K562 (cell line): ENCODE measurements around the gene SCART1. TPM values are rescaled to one million over a fixed set of nuclear protein-coding genes. Genes with fewer than 3 reads are reported as not detected.

Source experiments
- ATAC-seq: fragments of 200-7000 bp; cut with Tn5 transposase; 3 replicates; pipeline ENCODE4 v1.9.1; 2020; ENCODE audit warnings: moderate library complexity
- BruUV-seq: library from RNA; stranded (reverse); fragments of 400-500 nt; replicated peaks from 2 replicates; lab custom pipeline; 2021; lab: Mats Ljungman, UMichigan
- CTCF ChIA-PET: fragments of 300-600 bp; formaldehyde crosslinking; extraction: SDS; loops from one replicate; lab custom pipeline; 2021; ENCODE audit warnings: low intra/inter-chr PET ratio; lab: Yijun Ruan, JAX
- POLR2A ChIA-PET: fragments of 300-600, 350-650 bp; sonication (Branson Sonifier 250); formaldehyde crosslinking; extraction: SDS; loops from one replicate; lab custom pipeline; 2021; ENCODE audit warnings: antibody characterized with exemption, inconsistent platforms; lab: Yijun Ruan, JAX
- DNase-seq, 4 experiments: peaks; one replicate each; pipeline versions ENCODE4 v3.0.0 to v3.0.0-alpha.2; 2011 to 2018; ENCODE audit warnings: low spot score in 3 of 4, mixed read lengths in 3 of 4; ENCODE audit errors: extremely low read depth in 1 of 4
- FAIRE-seq: peaks from 2 replicates; lab custom pipeline; 2011; peaks lifted over from hg19 to GRCh38; lab: Jason Lieb, UNC
- H2AFZ ChIP-seq: 2 replicates; pipeline ENCODE4 v1.6.0; 2011; ENCODE audit warnings: low read depth, low read length, control low read depth, inconsistent platforms
- H3K27ac ChIP-seq: fragments of 200-600 bp; 3 replicates; pipeline ENCODE4 v1.8.0; 2011; ENCODE audit warnings: low read depth, mild to moderate bottlenecking, control low read depth, inconsistent platforms, low read length, moderate library complexity, mixed read lengths; ENCODE audit errors: extremely low read depth
- H3K27me3 ChIP-seq, 2 experiments: fragments of 300-600 bp in 1 of 2; 2 replicates in 1 of 2; 3 replicates in 1 of 2; pipeline versions ENCODE4 v1.6.0 to v1.8.0; 2011; ENCODE audit warnings: inconsistent platforms in 2 of 2, low read length in 2 of 2, mild to moderate bottlenecking in 1 of 2, mixed read lengths in 1 of 2, moderate library complexity in 1 of 2; ENCODE audit not compliant: control insufficient read depth in 2 of 2, insufficient read depth in 2 of 2
- H3K36me3 ChIP-seq: fragments of 300-600 bp; 3 replicates; pipeline ENCODE4 v1.8.0; 2011; ENCODE audit warnings: mild to moderate bottlenecking, low read length, inconsistent platforms; ENCODE audit not compliant: control insufficient read depth, insufficient read depth
- H3K4me1 ChIP-seq, 2 experiments: fragments of 200-600 bp in 1 of 2; replicated peaks in 1 of 2; 2 replicates in 1 of 2; 3 replicates in 1 of 2; pipeline versions ENCODE4 v1.5.1 to v1.8.0; 2011; ENCODE audit warnings: inconsistent platforms in 2 of 2, low read length in 2 of 2, mild to moderate bottlenecking in 1 of 2, mixed read lengths in 1 of 2, moderate library complexity in 1 of 2; ENCODE audit not compliant: control insufficient read depth in 2 of 2, insufficient read depth in 2 of 2
- H3K4me2 ChIP-seq: 2 replicates; pipeline ENCODE4 v1.6.1; 2011; ENCODE audit warnings: low read length, control low read depth, inconsistent platforms, mixed read lengths; ENCODE audit not compliant: insufficient read depth
- H3K4me3 ChIP-seq: fragments of 200-600 bp; sonication (generic), shearing (Covaris generic); 2 replicates; pipeline ENCODE4 v1.5.1; 2016; ENCODE audit warnings: control low read depth, inconsistent platforms
- H3K79me2 ChIP-seq: fragments of 200-600 bp; 3 replicates; pipeline ENCODE4 v1.8.0; 2011; ENCODE audit warnings: low read length, inconsistent platforms; ENCODE audit not compliant: control insufficient read depth, insufficient read depth
- H3K9ac ChIP-seq, 2 experiments: 2 replicates each; pipeline versions ENCODE4 v1.6.0 to v1.6.1; 2011; ENCODE audit warnings: low read depth in 2 of 2, low read length in 2 of 2, control low read depth in 1 of 2, inconsistent platforms in 1 of 2, mild to moderate bottlenecking in 1 of 2, mixed read lengths in 1 of 2; ENCODE audit not compliant: insufficient read depth in 1 of 2
- H3K9me1 ChIP-seq: one replicate; pipeline ENCODE4 v1.6.0; 2011; ENCODE audit warnings: inconsistent platforms, mild to moderate bottlenecking, low read length, moderate library complexity; ENCODE audit not compliant: control insufficient read depth, insufficient read depth
- H3K9me3 ChIP-seq: replicated peaks from 2 replicates; pipeline ENCODE4 v1.5.1; 2011; ENCODE audit warnings: low read depth, low read length, inconsistent platforms; ENCODE audit not compliant: control insufficient read depth, insufficient read depth
- H4K20me1 ChIP-seq: replicated peaks from 2 replicates; pipeline ENCODE4 v1.6.1; 2011; ENCODE audit warnings: low read length, inconsistent platforms, mixed read lengths; ENCODE audit not compliant: control insufficient read depth, insufficient read depth
- CBFA2T2 ChIP-seq: fragments of 450-650 bp; conservative IDR thresholded peaks from 2 replicates; pipeline ENCODE4 v1.6.1; 2017; ENCODE audit warnings: mild to moderate bottlenecking
- CBX5 ChIP-seq: IDR thresholded peaks from 2 replicates; pipeline ENCODE4 v1.6.1; 2014; ENCODE audit warnings: low read depth, borderline replicate concordance
- HNRNPH1 ChIP-seq: fragments of 200-400 bp; formaldehyde crosslinking; optimal IDR thresholded peaks from 2 replicates; pipeline ENCODE3; 2017; ENCODE audit warnings: low read depth, mild to moderate bottlenecking, low read length, moderate library complexity
- MAX ChIP-seq: sonication (generic); formaldehyde crosslinking; IDR thresholded peaks from 2 replicates; pipeline ENCODE4 v1.9.0; 2022; ENCODE audit warnings: mild to moderate bottlenecking, missing genetic modification reagents
- MITF ChIP-seq: IDR thresholded peaks from 2 replicates; pipeline ENCODE4 v1.6.1; 2014; ENCODE audit warnings: antibody characterized with exemption
- REST ChIP-seq, 2 experiments: fragments of 450-650 bp; formaldehyde crosslinking in 1 of 2; IDR thresholded peaks; 2 replicates each; pipeline versions ENCODE4 v1.4.0 to v1.6.1; 2014 to 2020; ENCODE audit warnings: mild to moderate bottlenecking in 2 of 2, borderline replicate concordance in 1 of 2, low read depth in 1 of 2
- STAT5B ChIP-seq: fragments of 250-450 bp; sonication (Bioruptor Pico); IDR thresholded peaks from 2 replicates; pipeline ENCODE4 v1.8.0; 2021; ENCODE audit warnings: mild to moderate bottlenecking, inconsistent platforms
- TAF15 ChIP-seq: fragments of 200-400 bp; formaldehyde crosslinking; IDR thresholded peaks from 2 replicates; pipeline ENCODE4 v1.6.1; 2017; ENCODE audit warnings: mild to moderate bottlenecking, low read depth, low read length, moderate library complexity
- TAL1 ChIP-seq: fragments of 450-650 bp; IDR thresholded peaks from 2 replicates; pipeline ENCODE4 v1.6.1; 2016; ENCODE audit warnings: mild to moderate bottlenecking
- TEAD2 ChIP-seq: fragments of 450-650 bp; IDR thresholded peaks from 2 replicates; pipeline ENCODE4 v1.6.1; 2016; ENCODE audit warnings: missing genetic modification characterization, control low read depth, missing compliant biosample characterization
- XRCC3 ChIP-seq: fragments of 450-650 bp; IDR thresholded peaks from 2 replicates; pipeline ENCODE4 v1.6.1; 2017; ENCODE audit warnings: mild to moderate bottlenecking, moderate library complexity
- ZNF717 ChIP-seq: fragments of 250-450 bp; sonication (Bioruptor Pico); IDR thresholded peaks from 2 replicates; pipeline ENCODE4 v1.5.0; 2021
- whole genome bisulfite sequencing: fragments of 100-300 bp; shearing (Covaris generic); methylation state at CpG from one replicate; pipeline ENCODE4 v1.1.6; 2016; ENCODE audit warnings: low coverage, mixed read lengths; ENCODE audit not compliant: insufficient coverage; ENCODE audit errors: missing lambda C conversion rate; 5-methylcytosine and 5-hydroxymethylcytosine counted together
- in situ Hi-C: fragments of 300-500 bp; cut with MboI; formaldehyde crosslinking; loops from 4 replicates; pipeline ENCODE4 v1.15.0; 2018; ENCODE audit warnings: inconsistent platforms, mixed read lengths
- intact Hi-C: fragments of 100-400 bp; cut with micrococcal nuclease; formaldehyde crosslinking; loops from 2 replicates; pipeline ENCODE4 v1.14.2; 2022
- polyA plus RNA-seq, 8 experiments: library from polyadenylated mRNA; depleted of rRNA in 4 of 8; stranded (reverse) in 5 of 8; unstranded in 3 of 8; fragments of >200 nt; fragmentation: Nextera tagmentation in 2 of 8; fragmentation: Illumina TruSeq in 1 of 8; extraction: Ambion mirVana in 2 of 8; extraction: Trizol in 1 of 8; gene quantifications; 2 replicates each; pipeline versions ENCODE4 v1.2.1 to v1.2.3, GENCODE V29; 2011 to 2014; ENCODE audit warnings: inconsistent platforms in 1 of 8, missing spikeins in 1 of 8
- total RNA-seq, 7 experiments: library from RNA; depleted of rRNA in 6 of 7; stranded (reverse); fragments of >200 nt in 6 of 7; fragmentation: Illumina TruSeq in 2 of 7; extraction: Trizol in 2 of 7; gene quantifications; 2 replicates each; pipeline versions ENCODE4 v1.2.1 to v1.2.3, GENCODE V29; 2011 to 2021; ENCODE audit warnings: low replicate concordance in 1 of 7

The SCART1 gene
- total and polyA plus RNA-seq, 9 of the 15 experiments (the other 6 are each of a cell fraction or from before 2014, with no cell fraction given), result 0.18 to 6.5 (median 4.5) TPM

GRCh38 chr10:133438711-133439273 lies 15.0 kb upstream of the SCART1 start:
- peaks cover 0 to 3% of the 10 kb centered on the region in 2 experiments; a peak in 1 of 5 replicates for H3K4me1 ChIP-seq
- FAIRE-seq (peak; percentile 86), ATAC-seq (peak; percentile 86), DNase-seq (peak; percentile 51 to 62 (median 56))
- no peak overlapping the region for H3K4me2 ChIP-seq
- peak overlapping the region; percentile 34; the same call in 1 of the 2 replicates for H2AFZ ChIP-seq
- WGBS, result 11% methylated on average over 11 of the region's 11 CpGs
- BruUV-seq, result no TSS peak
- no peak overlapping the region for H3K9ac ChIP-seq
- no peaks in the 10 kb centered on the region for H3K9me1 ChIP-seq
- H4K20me1 ChIP-seq, result no peaks in the 10 kb centered on the region
- intact Hi-C loops (loop anchor here (2.0 to 5.0 kb wide), 2 partner anchors 58 to 119 kb away; no protein-coding TSS in a partner anchor), in situ Hi-C loops (loop anchor here (5.0 kb wide), 1 partner anchor 119 kb away; no protein-coding TSS in a partner anchor)
- H3K27ac ChIP-seq, result no peak overlapping the region
- no peaks in the 10 kb centered on the region for H3K79me2 ChIP-seq
- no peak overlapping the region for H3K4me3 ChIP-seq
- peaks cover 0 to 7% of the 10 kb centered on the region in 2 experiments; a peak in 1 of 5 replicates for H3K27me3 ChIP-seq
- POLR2A ChIA-PET, result interaction anchor here (0.6 to 1.0 kb wide), 2 partner anchors 19 to 151 kb away, joined by 3 read pairs; no protein-coding TSS in a partner anchor
- no peaks in the 10 kb centered on the region for H3K36me3 ChIP-seq
- CTCF ChIA-PET, result no interaction called here
- 0 out of 2 replicates have a peak, but pooled peaks cover 2% of the 10 kb centered on the region for H3K9me3 ChIP-seq
- TF ChIP-seq REST (IDR thresholded peaks at IDR 0.05; ENCODE audit: borderline replicate concordance), result peak; percentile 57
- TF ChIP-seq REST (CRISPR knock-in tag; IDR thresholded peaks at IDR 0.05; ENCODE audit: low read depth), result no peak
- peak; percentile 75 for TF ChIP-seq CBFA2T2
- no peak for TF ChIP-seq STAT5B
- TF ChIP-seq HNRNPH1, result no peak
- TF ChIP-seq TAL1, result no peak
- no peak for TF ChIP-seq XRCC3
- TF ChIP-seq ZNF717 (CRISPR knock-in tag), result no peak
- TF ChIP-seq CBX5, result no peak
- 0 out of 2 replicates have a peak, but pooled peaks have one; percentile 24 for TF ChIP-seq MAX
- no peak for TF ChIP-seq TAF15
- peak; percentile 59; the same call in 1 of the 2 replicates for TF ChIP-seq MITF
- TF ChIP-seq TEAD2 (tag), result no peak
